ENCODE results near the gene CARS2. TPM values are rescaled to one million over a fixed set of nuclear protein-coding genes. Genes with fewer than 3 reads are reported as not detected.
"Not testable (repeated sequence)": the region's sequence is repeated elsewhere in the genome, so short reads cannot be mapped to it uniquely, and the experiment has no call there.

CARS2 gene
- total RNA-seq, 1 donor from 2014 or later, result 33.9 TPM

DNA sequence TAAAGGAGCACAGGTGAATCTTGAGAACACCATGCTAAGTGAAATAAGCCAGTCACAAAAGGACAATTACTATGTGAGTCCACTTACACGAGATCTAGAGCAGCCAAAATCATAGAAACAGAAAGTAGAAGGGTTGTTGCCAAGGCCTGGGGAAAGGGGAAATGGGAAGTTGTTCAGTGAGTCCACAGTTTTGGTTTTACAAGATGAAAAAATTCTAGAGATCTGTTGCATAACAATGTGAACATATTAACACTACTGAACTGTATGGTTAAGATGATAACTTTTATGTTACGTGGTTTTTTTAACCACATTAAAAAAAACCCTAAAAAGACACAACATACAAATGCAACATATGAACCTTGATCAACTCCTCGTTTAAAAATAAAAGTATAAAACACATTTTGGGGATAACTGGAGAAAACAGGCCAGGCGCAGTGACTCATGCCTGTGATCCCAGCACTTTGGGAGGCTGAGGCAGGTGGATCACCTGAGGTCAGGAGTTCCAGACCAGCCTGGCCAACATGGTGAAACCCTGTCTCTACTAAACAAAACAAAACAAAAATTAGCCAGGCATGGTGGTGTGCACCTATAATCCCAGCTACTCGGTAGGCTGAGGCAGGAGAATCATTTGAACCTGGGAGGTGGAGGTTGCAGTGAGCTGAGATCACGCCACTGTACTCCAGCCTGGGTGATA is 47.6 kb downstream of the CARS2 start:
- DNase-seq (ENCODE audit: low spot score), result not testable (repeated sequence)
- peak; percentile 31 for ATAC-seq

DNA sequence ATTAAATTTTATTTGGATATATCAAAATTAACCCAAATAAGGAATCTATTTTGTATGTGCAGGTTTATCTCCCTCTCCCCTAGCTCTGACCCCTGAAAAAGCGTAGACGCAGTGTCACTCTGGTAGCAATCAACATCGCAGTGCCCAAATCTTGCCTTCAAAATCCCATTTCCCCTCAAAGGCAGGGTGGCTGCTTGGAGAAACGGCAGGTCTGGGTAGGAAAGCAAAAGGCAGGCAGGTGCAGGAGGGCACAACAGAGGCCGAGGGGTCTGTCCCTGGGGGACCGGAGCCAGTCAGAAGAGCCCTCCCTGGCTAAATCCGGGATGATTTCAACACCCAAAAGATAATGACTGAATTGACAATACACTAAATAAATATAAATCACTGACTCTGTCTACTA is 48.7 kb downstream of the CARS2 start:
- DNase-seq (ENCODE audit: low spot score) (no peak), ATAC-seq (no peak)

DNA sequence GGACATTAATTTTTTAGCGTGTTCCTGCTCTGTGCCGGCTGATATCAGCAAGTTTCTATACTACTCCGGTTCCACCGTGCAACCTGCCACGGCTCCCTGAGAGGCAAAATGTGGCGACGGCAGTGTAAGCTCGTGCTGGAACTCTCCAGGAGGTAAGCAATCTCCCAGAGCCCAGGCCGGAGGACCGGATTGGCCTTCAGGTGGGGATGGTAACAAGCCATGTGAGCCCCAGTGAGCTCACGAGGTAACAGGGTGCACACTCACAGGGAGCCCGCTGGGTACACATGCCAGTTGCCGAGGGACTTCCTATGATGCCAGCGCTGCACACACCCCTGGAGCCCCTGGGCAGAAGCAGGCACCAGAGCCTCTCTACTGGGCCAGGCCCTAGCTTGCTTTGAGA is 52.1 kb downstream of the CARS2 start:
- ATAC-seq (no peak), DNase-seq (ENCODE audit: low spot score) (no peak)

DNA sequence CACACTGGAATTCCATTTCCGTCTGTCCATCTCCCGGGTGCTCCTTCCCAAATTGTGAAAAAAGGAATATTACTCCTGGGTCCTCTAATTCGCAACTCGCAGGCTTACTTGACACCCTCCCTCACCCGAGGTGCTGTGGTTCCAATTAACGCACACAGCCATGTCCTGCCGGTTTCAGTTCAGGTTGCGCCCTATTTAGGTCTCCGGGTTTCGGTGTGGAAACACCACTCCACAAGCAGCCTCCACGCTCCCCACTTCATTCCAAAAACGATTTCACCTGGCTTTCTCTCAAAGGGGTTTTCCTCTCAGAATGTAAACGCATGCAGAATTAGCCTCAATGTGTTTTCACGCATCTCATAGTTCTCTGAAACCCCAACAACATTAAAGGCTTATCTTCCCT is 52.6 kb downstream of the CARS2 start:
- no peak for DNase-seq (ENCODE audit: low spot score)
- no peak for ATAC-seq

DNA sequence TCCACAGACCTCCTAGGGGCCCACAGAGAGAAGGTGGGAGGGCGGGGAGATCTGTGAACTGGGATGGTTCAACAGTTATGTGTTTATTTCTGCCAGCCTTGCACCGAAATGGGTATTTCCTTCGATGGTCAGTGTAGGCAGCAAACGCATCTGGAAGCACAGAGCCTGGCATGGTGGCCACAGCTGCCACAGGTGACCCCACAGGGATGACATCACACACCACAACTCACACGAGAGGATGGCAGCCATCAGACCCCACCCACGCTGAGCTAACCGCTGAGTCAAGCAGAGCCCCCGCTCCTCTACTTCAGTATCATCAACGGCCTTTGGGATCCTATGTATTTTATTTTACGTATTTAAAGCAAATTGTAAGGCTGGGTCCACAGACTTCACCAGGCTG is 53.2 kb downstream of the CARS2 start:
- no peak for DNase-seq (ENCODE audit: low spot score)

DNA sequence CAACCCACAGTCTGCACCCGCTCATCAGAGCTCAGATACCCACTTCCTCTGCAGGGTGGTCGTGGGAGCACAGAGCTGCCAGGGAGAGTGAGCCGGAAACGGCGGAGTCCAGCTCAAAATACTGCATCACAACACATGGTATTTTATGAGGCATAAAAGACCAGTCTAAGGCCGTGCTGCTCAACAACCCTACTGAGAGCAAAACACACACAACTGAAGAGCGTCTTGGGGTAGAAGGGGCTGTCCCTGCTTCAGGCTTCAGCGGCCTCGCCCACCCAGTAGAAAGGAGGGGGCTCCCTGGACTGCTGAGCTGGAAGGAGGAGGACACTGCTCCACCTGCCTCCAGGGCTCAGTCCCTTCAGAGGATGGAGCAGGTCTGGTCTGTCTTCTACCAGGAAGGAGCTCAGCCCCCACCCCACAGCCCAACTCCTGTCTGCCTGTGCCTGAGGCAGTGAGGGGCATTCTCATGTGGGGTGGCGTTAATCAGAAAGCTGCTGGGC is 53.6 kb downstream of the CARS2 start:
- no peak for DNase-seq (ENCODE audit: low spot score)
- ATAC-seq, result no peak

More for the DNA sequence above, 53.2 kb downstream of the CARS2 start:
- no peak for ATAC-seq

DNA sequence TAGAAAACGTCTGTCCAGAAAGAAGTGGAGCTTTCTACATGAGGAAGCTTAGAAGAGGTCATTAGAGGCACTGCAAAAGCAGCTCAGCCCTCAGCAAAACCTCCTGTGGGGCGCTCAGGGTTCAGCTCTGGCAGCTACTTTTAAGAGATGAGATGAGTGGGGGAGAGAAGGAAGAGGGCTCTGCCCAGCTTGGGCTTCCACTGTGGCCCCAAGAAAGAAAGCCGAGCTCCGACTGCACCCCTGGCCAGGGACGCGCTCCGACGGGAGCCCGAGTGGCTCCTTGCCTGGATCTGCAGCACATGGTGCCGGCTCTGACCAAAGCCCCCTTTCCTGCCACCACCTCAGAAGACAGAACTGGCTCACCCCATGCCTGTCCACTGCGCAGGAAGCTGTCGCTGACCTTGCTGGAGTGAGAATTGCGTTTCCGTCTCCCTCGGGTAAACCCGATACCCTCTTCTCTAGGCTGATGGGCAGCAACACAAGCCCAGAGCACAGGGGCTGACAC is 54.1 kb downstream of the CARS2 start:
- no peak for ATAC-seq

DNA sequence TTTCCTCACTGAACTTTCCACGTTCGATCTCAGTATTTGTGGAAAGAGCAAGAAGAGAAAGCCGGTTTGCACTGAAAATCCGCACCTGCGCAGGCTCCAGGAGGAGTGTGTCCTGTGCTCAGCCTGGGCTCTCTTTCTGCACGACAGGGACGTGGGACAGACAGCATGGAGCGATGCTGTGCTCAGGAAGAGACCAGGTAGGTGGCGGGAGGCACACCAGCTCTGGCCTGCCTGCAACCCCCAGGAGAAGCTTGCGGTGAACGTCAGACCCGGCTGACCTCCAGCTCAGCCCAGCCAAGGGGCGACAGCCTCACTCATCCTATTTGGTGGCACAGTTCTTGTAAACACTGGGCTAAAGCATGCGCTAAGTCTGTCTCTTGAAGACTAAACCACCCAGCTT is 54.6 kb downstream of the CARS2 start:
- ATAC-seq (no peak), DNase-seq (ENCODE audit: low spot score) (no peak)

More for the DNA sequence above, 54.1 kb downstream of the CARS2 start:
- no peak for DNase-seq (ENCODE audit: low spot score)

DNA sequence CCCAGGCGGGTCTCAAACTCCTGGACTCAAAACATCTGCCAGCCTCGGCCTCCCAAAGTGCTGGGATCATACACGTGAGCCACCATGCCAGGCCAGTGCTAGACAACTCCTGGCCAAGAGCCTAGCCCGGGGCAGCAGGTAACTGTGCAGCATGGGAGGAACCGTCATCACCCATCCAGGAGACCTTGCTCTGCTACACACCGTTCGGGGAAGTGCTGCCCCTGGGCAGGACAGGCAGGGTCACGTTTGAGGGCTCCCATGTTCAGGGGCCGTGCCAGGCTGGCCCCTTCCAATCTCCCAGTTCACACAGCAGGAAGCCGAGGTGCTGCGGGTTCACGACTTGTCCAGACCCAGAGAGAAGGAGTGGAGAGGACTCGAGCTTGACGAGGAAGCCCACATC is 55.5 kb downstream of the CARS2 start:
- DNase-seq (ENCODE audit: low spot score) (no peak), ATAC-seq (no peak)

DNA sequence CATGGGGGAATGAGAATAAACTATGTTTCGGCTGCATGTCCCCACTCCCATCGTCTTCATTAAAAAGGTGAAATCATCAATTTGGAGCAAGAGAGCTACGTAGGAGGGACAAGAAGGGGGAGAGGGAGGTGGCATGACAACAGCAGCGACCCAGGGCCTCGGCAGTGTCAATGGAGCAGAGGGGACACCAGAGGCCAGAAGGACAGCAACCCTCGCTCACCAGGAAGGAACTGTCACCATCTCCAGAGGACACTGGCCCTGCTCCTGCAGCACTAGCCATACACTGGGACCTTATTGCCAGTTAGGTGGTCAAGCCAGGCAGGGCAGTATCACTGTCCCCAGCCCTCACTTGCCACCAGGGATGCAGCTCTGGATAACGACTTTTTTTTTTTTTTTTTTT is 56.4 kb downstream of the CARS2 start:
- ATAC-seq, result no peak
- DNase-seq (ENCODE audit: low spot score), result no peak

DNA sequence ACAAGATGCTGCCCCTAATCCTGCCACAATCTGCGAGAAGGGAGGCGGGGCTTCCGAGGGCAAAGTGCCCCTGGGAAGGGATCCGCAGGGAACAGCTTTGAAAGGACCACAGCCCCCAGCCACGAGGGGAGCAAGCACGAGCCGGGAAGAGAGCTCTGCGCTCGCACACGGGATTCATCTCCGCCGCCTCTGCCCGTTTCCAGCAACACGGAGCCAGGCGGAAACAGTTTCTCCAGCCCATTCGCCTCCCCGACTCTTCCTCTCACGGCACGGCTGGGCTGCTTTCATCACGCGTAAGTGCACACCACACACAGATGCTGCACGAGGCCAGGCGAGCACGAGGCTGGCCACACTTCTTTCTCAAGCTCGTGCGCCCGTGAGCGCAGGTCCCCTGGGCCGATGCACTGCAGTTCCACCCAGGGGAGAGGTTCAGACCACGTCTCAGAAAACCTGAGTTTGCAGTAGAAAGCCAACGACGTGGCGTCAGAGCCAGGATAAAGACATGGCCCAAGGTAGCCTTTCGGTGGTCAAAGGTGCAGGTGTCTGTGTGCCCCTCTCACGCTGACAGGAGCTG is 57.0 kb downstream of the CARS2 start:
- ATAC-seq (no peak), DNase-seq (ENCODE audit: low spot score) (no peak)

DNA sequence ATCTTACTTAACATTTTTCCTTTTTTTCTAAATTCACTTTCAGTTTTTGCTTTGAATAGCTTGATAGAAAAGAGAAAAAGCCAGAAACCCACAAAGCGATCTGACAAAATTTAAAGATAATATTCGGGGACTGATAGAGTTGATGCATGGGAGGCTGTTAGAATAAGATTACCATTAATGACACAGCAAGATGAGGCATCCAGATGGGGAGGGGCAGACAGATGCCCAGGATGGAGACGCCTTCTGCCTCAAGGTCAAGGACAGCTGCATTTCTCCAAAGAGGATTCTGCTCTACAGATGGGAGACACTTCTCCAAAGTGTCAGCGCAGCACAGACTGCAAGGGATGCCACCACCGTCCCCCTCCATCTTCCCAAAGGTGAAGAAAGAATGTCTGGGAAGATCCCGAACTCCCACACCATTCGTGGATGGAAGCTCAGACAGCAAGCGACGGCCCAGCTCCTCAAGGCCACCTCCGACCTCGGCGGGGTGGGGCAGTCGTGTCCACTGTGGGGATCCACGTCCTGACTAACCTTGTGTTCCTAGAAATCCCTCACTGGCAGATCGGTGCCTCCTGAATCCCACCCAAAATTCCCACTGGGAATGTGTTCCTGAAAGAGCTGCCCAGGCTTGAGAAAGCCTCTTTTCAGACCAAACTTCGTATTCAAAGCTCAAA is 57.6 kb downstream of the CARS2 start:
- DNase-seq (ENCODE audit: low spot score) (no peak), ATAC-seq (no peak)

DNA sequence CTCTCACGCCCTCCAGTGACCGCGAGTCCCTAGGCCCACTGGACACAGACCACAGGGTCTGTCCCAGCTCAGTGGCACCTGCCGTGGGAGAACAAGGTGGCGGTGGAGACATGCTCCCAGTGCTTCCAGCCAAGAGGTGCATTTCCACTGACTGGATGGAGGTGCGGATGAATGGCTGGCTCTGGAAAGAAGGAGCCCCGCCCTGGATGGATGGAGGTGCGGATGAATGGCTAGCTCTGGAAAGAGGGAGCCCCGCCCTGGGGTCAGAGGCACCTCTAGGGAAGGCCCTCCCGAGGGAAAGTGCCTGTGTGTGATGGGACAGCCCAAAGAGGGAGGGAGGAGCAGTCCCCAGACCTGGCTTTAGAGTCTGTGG is 58.6 kb downstream of the CARS2 start:
- DNase-seq (ENCODE audit: low spot score), result no peak
- no peak for ATAC-seq

DNA sequence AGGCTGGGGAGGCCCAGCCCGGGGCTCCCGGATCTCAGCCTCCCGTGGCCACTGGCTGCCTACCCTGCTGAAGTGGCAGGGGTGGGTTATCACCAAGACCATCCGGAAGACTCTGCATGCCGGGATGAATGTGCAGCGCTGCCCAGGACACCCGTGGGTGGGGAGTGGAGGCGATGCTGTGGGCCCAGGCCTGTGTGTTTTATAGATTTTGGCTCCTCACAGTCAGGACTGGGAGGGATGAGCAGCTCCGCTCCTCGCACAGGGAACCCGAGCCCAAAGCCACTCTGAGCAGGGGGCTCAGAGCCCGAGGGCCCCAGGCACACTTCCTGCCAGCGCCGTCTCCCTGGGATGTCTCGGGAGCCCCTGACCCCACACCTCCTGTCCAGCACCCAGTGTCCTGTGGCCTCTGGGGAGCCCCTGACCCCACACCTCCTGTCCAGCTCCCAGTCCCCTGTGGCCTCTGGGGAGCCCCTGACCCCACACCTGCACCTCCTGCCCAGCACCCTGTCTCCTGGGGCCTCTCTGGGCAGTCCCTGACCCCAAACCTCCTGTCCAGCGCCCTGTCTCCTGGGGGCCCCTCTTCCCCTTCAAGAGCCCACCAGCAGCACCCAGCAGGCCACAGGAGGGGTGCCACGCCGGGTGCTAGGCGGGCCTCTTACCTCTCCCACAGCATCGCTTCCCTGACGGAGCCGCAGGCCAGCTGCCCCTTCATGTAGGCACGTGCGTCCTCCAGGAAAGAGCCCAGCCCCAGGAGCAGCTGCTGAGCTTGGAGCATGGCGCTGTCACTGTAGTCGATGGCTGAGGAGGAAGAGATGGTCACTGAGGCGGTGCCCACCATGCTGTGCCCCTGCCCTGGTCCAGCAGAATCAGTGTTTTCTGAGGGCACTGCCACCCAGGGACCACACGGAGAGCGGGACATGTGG is 59.2 kb downstream of the CARS2 start:
- ATAC-seq (no peak), DNase-seq (ENCODE audit: low spot score) (no peak)

DNA sequence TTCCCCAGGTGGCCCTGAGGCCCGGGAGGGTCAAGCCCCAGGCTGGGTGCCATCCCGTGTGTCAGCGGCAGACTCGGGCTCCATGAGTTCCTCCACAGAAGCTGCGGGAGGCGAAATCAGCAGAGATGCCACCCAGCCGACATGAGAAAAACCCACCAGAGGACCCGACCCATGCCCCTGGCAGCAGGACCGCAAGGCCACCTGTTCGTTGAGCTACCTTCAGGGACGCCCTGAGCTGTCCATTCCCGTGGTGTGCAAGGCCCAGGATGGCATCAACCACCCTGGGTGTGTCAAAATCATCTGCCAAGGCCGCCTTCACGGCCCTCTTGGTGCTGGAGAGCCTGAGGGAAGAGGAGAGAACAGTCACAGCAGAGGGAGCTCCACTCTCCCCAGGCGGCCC is 60.2 kb downstream of the CARS2 start:
- DNase-seq (ENCODE audit: low spot score), result no peak
- no peak for ATAC-seq

DNA sequence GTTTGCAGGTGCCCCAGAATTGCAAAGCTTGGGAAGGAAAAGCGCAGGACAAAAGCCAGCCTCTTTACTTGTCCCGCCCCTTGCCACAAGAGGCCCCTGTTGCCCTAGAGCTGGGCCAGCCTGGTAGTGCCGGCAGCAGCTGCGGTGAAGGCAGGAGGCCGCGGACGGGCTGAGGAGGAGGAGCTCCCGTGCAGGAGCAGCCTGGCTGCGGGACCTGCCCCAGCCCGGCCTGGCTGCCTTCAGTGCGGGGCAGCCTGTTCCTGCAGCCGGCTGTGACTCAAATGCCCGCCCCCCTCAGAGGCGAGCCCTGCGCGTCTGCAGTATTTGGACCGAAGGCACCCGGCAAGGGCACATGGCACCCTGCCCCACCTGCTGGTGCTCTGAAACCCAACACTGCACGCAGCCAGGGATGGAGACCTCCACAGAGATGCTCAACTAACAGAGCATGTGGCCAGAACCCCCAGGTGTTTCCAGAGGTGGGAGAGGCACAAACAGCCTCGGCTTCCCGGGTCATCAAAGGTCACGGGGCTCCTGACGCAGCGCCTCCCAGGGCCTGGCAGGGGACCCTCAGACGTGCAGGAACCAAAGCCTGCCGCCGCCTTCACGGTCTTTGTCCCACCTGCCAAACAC is 60.9 kb downstream of the CARS2 start:
- ATAC-seq, result peak; percentile 75
- DNase-seq (ENCODE audit: low spot score), result peak; percentile 67

DNA sequence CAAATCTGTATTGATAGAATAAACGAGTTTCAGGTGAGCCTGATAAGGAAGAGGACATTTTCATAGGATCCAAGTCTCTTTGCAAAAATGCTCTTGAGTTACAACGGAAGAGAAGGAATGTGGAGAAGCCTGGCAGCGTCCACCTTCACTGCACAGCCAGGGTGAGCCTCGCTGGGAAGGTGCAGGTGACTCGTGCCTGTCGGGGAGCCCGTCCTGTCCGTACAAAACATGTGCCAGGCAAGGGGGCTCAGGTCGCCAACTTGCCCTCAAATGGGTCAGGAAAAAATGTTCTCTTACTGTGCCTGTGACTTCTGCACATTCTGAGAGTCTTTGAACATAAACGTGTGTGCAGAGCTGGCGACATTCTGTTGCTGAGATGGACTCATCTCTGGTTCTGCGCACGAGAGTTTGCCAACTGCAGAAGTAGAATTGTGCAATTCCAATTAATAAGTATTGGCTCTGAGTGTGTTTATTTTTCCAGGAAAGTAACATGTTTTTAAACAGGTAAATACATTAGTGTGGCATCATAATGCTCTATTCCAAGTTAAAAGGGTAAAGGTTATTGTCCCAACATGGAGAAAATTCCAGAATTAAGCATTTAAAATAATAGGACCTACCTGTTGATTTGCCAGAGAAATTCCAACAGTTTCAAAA is 62.0 kb downstream of the CARS2 start:
- ATAC-seq, result peak; percentile 33
- DNase-seq (ENCODE audit: low spot score), result no peak

DNA sequence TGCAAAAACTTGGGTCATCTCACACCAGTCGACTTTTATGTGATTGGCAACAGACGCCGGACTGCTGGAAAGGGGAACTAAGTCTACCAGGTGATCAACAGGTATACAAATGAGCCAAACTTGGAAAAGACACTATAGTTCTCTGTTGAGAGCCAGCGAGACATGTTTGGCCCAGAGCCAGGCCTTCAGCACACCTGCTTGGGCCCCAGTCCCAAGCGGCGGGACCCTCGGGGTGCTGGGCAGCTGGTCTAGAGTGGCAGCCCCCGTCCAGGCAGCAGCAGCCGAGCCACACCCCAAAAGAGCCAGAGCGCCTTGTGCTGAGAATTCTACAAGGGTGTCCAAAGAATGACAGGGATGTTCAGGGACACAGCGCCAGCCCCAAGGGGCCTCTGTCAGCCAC is 62.6 kb downstream of the CARS2 start:
- DNase-seq (ENCODE audit: low spot score) (no peak), ATAC-seq (no peak)

DNA sequence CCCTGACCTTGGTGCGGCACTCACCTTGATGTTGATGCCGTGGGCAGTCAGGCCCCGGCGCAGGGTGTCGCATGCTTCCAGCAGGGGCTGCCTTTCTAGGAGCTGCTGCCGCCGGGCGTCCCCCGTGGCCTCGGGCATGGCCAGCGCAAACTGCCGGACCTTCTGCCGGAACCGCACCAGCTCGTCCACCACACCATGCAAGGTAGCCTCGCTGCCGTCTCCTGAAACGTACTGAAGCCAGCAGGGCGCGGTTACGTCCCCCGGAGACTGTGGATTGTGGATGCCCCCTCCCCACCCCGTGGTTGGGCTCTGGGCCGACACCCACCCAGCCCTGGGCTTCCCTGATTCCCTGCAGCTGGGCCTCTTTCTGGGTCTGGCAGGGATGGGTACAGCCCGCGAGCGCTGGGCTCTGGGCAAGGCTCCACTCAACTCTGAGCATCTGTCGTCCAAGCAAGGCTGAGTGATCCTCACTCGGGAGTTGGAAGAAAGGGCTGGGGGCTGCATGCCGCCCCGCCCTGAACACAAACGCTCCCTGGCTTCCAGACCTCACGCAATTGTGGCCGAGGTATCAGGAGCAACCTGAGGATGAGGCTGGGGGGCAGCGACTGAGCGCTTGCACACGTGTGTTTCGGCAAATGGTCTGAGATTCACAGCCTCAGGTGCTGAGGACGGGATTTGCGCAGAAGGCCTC is 63.5 kb downstream of the CARS2 start:
- ATAC-seq (no peak), DNase-seq (ENCODE audit: low spot score) (no peak)

Measured in left lobe of liver (tissue), 2 donors.